Measurements from ENCODE around the gene TGM2. TPM values are rescaled to one million over a fixed set of nuclear protein-coding genes. Genes with fewer than 3 reads are reported as not detected.

TGM2 gene
- polyA plus RNA-seq, 1 donor from 2014 or later: not detected

DNA sequence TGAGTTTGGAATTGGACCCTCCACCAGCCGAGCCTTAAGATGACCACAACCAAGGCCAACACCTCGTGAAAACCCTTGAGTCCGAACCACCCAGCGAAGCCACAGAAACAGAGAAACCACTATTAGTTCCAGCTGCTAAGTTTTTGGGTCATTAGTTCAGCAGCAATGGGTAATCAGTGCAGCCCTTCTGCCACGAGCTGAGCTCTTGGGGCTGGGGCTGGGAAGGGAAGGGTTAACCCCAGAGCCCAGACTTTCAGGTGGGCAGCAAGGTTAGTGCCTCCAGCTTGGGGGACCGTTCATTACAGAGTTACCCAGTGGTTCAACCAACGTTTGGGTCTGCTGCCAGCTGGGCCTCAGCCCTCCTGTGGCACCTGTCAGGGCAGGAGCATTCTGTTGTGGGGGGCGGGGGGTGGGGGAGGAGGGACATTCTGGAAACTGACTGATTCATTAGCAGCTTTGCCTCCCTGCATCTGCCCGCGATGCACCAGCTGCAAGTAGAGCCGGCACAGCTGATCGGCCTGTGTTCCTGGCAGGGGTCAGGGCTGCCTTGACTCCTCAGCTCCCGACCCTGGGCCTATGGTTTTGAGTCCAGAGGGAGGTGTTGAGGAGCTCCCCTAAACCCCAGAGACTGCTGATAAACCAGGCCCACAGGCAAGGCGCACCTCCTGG lies 52.7 kb downstream of the TGM2 start:
- Histone ChIP-seq H3K36me3 (ENCODE audit: insufficient read depth, low read length) (no peaks in the 10 kb centered on the region), H3K27ac (ENCODE audit: low read length) (no peak overlapping the region), H3K27me3 (ENCODE audit: insufficient read depth, low read depth, low read length) (no peaks in the 10 kb centered on the region), H3K4me2 (ENCODE audit: low read length) (no peak overlapping the region), H3K79me2 (replicated peaks; ENCODE audit: insufficient read depth, low read length) (no peaks in the 10 kb centered on the region), H3K9me2 (ENCODE audit: insufficient read depth, low read length) (no peaks in the 10 kb centered on the region), H2AFZ (ENCODE audit: low read depth, low read length) (no peak overlapping the region), H3K4me3 (ENCODE audit: low read length) (no peak overlapping the region), H4K20me1 (ENCODE audit: insufficient read depth) (no peaks in the 10 kb centered on the region), H3K9ac (ENCODE audit: low read length) (no peak overlapping the region), H3F3A (ENCODE audit: insufficient read depth, low read length, poor library complexity, severe bottlenecking) (no peaks in the 10 kb centered on the region), H3K9me3 (ENCODE audit: low read length) (no peaks in the 10 kb centered on the region)
- TF ChIP-seq, protein P1, sequence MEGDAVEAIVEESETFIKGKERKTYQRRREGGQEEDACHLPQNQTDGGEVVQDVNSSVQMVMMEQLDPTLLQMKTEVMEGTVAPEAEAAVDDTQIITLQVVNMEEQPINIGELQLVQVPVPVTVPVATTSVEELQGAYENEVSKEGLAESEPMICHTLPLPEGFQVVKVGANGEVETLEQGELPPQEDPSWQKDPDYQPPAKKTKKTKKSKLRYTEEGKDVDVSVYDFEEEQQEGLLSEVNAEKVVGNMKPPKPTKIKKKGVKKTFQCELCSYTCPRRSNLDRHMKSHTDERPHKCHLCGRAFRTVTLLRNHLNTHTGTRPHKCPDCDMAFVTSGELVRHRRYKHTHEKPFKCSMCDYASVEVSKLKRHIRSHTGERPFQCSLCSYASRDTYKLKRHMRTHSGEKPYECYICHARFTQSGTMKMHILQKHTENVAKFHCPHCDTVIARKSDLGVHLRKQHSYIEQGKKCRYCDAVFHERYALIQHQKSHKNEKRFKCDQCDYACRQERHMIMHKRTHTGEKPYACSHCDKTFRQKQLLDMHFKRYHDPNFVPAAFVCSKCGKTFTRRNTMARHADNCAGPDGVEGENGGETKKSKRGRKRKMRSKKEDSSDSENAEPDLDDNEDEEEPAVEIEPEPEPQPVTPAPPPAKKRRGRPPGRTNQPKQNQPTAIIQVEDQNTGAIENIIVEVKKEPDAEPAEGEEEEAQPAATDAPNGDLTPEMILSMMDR (IDR thresholded peaks at IDR 0.05; ENCODE audit: poor library complexity, severe bottlenecking): no peak
- TF ChIP-seq, protein P2, sequence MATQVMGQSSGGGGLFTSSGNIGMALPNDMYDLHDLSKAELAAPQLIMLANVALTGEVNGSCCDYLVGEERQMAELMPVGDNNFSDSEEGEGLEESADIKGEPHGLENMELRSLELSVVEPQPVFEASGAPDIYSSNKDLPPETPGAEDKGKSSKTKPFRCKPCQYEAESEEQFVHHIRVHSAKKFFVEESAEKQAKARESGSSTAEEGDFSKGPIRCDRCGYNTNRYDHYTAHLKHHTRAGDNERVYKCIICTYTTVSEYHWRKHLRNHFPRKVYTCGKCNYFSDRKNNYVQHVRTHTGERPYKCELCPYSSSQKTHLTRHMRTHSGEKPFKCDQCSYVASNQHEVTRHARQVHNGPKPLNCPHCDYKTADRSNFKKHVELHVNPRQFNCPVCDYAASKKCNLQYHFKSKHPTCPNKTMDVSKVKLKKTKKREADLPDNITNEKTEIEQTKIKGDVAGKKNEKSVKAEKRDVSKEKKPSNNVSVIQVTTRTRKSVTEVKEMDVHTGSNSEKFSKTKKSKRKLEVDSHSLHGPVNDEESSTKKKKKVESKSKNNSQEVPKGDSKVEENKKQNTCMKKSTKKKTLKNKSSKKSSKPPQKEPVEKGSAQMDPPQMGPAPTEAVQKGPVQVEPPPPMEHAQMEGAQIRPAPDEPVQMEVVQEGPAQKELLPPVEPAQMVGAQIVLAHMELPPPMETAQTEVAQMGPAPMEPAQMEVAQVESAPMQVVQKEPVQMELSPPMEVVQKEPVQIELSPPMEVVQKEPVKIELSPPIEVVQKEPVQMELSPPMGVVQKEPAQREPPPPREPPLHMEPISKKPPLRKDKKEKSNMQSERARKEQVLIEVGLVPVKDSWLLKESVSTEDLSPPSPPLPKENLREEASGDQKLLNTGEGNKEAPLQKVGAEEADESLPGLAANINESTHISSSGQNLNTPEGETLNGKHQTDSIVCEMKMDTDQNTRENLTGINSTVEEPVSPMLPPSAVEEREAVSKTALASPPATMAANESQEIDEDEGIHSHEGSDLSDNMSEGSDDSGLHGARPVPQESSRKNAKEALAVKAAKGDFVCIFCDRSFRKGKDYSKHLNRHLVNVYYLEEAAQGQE (IDR thresholded peaks at IDR 0.05; ENCODE audit: borderline replicate concordance): no peak
- TF ChIP-seq EZH2 (IDR thresholded peaks at IDR 0.05; ENCODE audit: borderline replicate concordance, insufficient read depth, low read length, poor library complexity, severe bottlenecking): no peak
- TF ChIP-seq EP300 (conservative IDR thresholded peaks at IDR 0.05; ENCODE audit: poor library complexity, severe bottlenecking): no peak
- no peak for TF ChIP-seq TAF1 (IDR thresholded peaks at IDR 0.05; ENCODE audit: low read depth)
- no peak for TF ChIP-seq POLR2AphosphoS5 (IDR thresholded peaks at IDR 0.05)
- TF ChIP-seq RAD21 (conservative IDR thresholded peaks at IDR 0.05): no peak
- no peak for TF ChIP-seq SMC3 (conservative IDR thresholded peaks at IDR 0.05; ENCODE audit: poor library complexity)
- TF ChIP-seq MXI1 (conservative IDR thresholded peaks at IDR 0.05; ENCODE audit: poor library complexity, severe bottlenecking): no peak

DNA sequence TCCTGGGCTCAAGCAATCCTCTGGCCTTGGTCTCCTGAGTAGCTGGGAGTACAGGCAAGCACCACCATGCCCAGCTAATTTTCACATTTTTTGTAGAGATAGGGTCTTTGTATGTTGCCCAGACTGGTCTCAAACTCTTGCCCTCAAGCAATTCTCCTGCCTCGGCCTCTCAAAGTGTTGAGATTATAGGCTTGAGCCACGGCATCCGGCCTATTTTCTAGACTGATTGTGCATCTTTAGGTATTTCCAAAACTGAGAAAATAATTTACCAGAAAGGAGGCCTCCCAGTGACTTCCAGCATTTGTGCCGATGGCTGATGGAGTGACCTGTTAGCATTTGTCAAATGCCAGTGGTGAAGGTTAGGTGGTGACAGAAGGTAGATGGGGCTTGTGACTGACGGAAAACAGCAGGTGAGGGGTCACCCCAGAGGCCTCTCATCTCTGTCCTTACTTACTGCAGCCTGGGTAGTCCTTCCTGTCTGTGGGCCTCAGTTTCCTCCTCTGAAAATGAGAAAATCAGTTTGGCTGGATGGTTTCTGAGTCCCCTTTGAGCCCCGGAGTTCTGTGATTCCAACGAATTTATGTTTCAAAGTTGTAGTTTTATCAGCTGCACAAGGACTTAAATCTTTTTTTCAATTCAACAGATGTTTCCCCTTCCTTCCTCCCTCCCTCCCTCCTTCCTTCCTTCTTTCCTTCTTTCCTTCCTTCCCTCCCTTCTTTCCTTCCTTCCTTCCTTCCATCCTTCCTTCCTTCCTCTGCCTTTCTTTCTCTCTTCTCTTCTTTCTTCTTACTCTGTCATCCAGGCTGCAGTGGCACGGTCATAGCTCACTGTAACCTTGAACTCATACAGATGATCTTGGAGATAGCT lies 53.5 kb downstream of the TGM2 start:
- H3K27ac ChIP-seq (ENCODE audit: low read length): no peak overlapping the region
- no peaks in the 10 kb centered on the region for H3K9me2 ChIP-seq (ENCODE audit: insufficient read depth, low read length)
- H3K4me2 ChIP-seq (ENCODE audit: low read length): no peak overlapping the region
- H3K27me3 ChIP-seq (ENCODE audit: insufficient read depth, low read depth, low read length): no peaks in the 10 kb centered on the region
- H3K9me3 ChIP-seq (ENCODE audit: low read length): no peaks in the 10 kb centered on the region
- no peaks in the 10 kb centered on the region for H3F3A ChIP-seq (ENCODE audit: insufficient read depth, low read length, poor library complexity, severe bottlenecking)
- no peaks in the 10 kb centered on the region for H3K79me2 ChIP-seq (replicated peaks; ENCODE audit: insufficient read depth, low read length)
- TF ChIP-seq SMC3 (conservative IDR thresholded peaks at IDR 0.05; ENCODE audit: poor library complexity) (no peak), RAD21 (conservative IDR thresholded peaks at IDR 0.05) (no peak)
- no peaks in the 10 kb centered on the region for H3K36me3 ChIP-seq (ENCODE audit: insufficient read depth, low read length)
- H4K20me1 ChIP-seq (ENCODE audit: insufficient read depth): no peaks in the 10 kb centered on the region
- no peak overlapping the region for H3K4me3 ChIP-seq (ENCODE audit: low read length)
- no peak overlapping the region for H2AFZ ChIP-seq (ENCODE audit: low read depth, low read length)
- H3K9ac ChIP-seq (ENCODE audit: low read length): no peak overlapping the region

All from neural cell (in vitro differentiated cells).